Left ventricle myocardium superior (tissue), 1 donor: ENCODE measurements around the gene MSL1. TPM values are rescaled to one million over a fixed set of nuclear protein-coding genes. Genes with fewer than 3 reads are reported as not detected.

Experiments
- ATAC-seq: fragments of 200-7000 bp; cut with Tn5 transposase; one replicate; pipeline ENCODE4 v1.9.1; 2020; ENCODE audit warnings: mild to moderate bottlenecking, moderate library complexity
- DNase-seq: peaks from one replicate; pipeline ENCODE4 v3.0.0-alpha.2; 2020
- intact Hi-C: fragments of 100-400 bp; cut with micrococcal nuclease; formaldehyde crosslinking; loops from one replicate; pipeline ENCODE4 v1.11.0; 2022
- long read RNA-seq: library from polyadenylated mRNA; unstranded; transcript quantifications from one replicate; pipeline ENCODE4 v2.0.0, GENCODE V29; 2021
- total RNA-seq: library from RNA; stranded (reverse); fragmentation: NEBNext Ultra II Directional; extraction: Animal tissue kit (Norgen Biotek cat#: 25700); gene quantifications from one replicate; pipeline ENCODE4 v1.2.1, GENCODE V29; 2021
- donor health status: DM: no; HTN: yes; CAD: no; lungs with severe emphysema.

Gene MSL1
- total RNA-seq, result 49.1 TPM
- long read RNA-seq, full-length matches to known transcripts, result 18 of 35 reads
- long read RNA-seq, partial matches to known transcripts, result 15 of 35 reads
- long read RNA-seq, other reads (novel, unspliced or antisense), result 2 of 35 reads

GRCh38 chr17:40121181-40122135 lies at the start of gene MSL1:
Gene MSL1 (plus strand): TSS chr17:40121971. CDS start chr17:40122613, 642 bp downstream.
- ATAC-seq, result peak; percentile 88
- peak; percentile 94 for DNase-seq
- intact Hi-C loops, result no loop called here

- intact Hi-C loops, result no loop called here
- ATAC-seq, result peak; percentile 44
- DNase-seq, result peak; percentile 81
These were observed 49.6 kb upstream of the MSL1 start for GRCh38 chr17:40072040-40072734.

GRCh38 chr17:40072735-40073346 lies 48.9 kb upstream of the MSL1 start:
- intact Hi-C loops, result no loop called here
- DNase-seq, result no peak
- ATAC-seq, result no peak

GRCh38 chr17:40073454-40074174 lies 48.2 kb upstream of the MSL1 start:
- intact Hi-C loops, result no loop called here
- DNase-seq (no peak), ATAC-seq (no peak)

- ATAC-seq (no peak), DNase-seq (no peak)
- intact Hi-C loops, result no loop called here
These were observed 47.6 kb upstream of the MSL1 start for GRCh38 chr17:40074175-40074512.

- intact Hi-C loops, result no loop called here
- ATAC-seq (peak; percentile 11), DNase-seq (no peak)
These were observed 46.9 kb upstream of the MSL1 start for GRCh38 chr17:40074871-40075200.

- peak; percentile 65 for ATAC-seq
- intact Hi-C loops, result no loop called here
- peak; percentile 90 for DNase-seq
These were observed 46.4 kb upstream of the MSL1 start for GRCh38 chr17:40075201-40075941.

GRCh38 chr17:40075942-40076498 lies 45.8 kb upstream of the MSL1 start:
- DNase-seq (no peak), ATAC-seq (no peak)
- intact Hi-C loops, result no loop called here

- ATAC-seq (no peak), DNase-seq (no peak)
- intact Hi-C loops, result no loop called here
These were observed 45.2 kb upstream of the MSL1 start for GRCh38 chr17:40076591-40076990.

GRCh38 chr17:40079545-40079944 lies 42.2 kb upstream of the MSL1 start:
- ATAC-seq, result no peak
- DNase-seq, result no peak
- intact Hi-C loops, result no loop called here

- intact Hi-C loops, result no loop called here
- no peak for ATAC-seq
- DNase-seq, result peak; percentile 26
These were observed 37.3 kb upstream of the MSL1 start for GRCh38 chr17:40084477-40084876.

- peak; percentile 45 for ATAC-seq
- DNase-seq, result peak; percentile 81
- intact Hi-C loops, result no loop called here
These were observed 35.4 kb upstream of the MSL1 start for GRCh38 chr17:40086150-40087044.

- DNase-seq (no peak), ATAC-seq (no peak)
- intact Hi-C loops, result no loop called here
These were observed 34.5 kb upstream of the MSL1 start for GRCh38 chr17:40087049-40087794.

- ATAC-seq (no peak), DNase-seq (peak; percentile 26)
- intact Hi-C loops, result no loop called here
These were observed 33.7 kb upstream of the MSL1 start for GRCh38 chr17:40087903-40088718.

GRCh38 chr17:40089077-40089895 lies 32.5 kb upstream of the MSL1 start:
- ATAC-seq (no peak), DNase-seq (peak; percentile 23)
- intact Hi-C loops, result no loop called here
